Measurements from ENCODE around the gene KRTAP4-7.
"Not testable (repeated sequence)": the region's sequence is repeated elsewhere in the genome, so short reads cannot be mapped to it uniquely, and the experiment has no call there.

The KRTAP4-7 gene

DNA sequence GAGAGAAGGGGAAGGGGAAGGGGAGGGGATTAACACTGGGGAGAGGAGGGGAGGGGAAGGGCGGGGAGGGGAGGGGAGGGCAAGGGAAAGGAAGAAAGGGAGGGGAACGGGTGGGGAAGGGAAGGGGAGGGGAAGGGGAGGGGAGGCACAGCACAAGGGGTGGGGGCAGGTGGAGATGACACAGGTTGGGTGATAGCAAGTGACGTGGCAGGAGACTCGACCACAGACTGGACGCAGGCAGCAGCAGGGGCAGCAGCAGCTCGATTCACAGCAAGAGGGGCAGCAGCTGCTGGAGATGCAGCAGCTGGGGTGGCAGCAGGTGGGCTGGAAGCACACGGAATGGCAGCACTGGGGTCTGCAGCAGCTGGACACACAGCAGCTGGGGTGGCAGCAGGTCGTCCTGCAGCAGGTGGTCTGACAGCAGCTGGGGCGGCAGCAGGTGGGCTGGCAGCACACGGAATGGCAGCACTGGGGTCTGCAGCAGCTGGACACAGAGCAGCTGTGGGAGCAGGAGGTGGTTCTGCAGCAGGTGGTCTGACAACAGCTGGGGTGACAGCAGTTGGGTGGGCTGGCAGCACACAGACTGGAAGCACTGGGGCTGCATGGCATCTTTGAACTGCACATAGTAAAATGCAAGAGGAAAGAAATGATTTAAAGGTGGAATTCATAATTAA lies 17.8 kb downstream of the KRTAP4-7 start, which contains the start of gene KRTAP4-16:
KRTAP4-16 (minus strand) TSS at position 624 of the 674 bp plus-strand sequence; CDS start at position 624, 0 bp downstream.
- H3K36me3 ChIP-seq (ENCODE audit: insufficient read depth, low read length): no peaks in the 10 kb centered on the region
- H3K9me3 ChIP-seq (ENCODE audit: low read length): no peaks in the 10 kb centered on the region
- H3K27ac ChIP-seq (ENCODE audit: low read depth, low read length): no peak within 1 kb of the TSS
- no peaks in the 10 kb centered on the region for H3K27me3 ChIP-seq (ENCODE audit: control insufficient read depth in 1 of 2, insufficient read depth in 2 of 2, low read length in 2 of 2)
- no peaks in the 10 kb centered on the region for H3K4me1 ChIP-seq (ENCODE audit: insufficient read depth, low read length)
- H3K9ac ChIP-seq (ENCODE audit: low read length): no peak within 1 kb of the TSS
- H3K4me3 ChIP-seq (ENCODE audit: low read depth in 1 of 2, low read length in 2 of 2): no peak within 1 kb of the TSS

DNA sequence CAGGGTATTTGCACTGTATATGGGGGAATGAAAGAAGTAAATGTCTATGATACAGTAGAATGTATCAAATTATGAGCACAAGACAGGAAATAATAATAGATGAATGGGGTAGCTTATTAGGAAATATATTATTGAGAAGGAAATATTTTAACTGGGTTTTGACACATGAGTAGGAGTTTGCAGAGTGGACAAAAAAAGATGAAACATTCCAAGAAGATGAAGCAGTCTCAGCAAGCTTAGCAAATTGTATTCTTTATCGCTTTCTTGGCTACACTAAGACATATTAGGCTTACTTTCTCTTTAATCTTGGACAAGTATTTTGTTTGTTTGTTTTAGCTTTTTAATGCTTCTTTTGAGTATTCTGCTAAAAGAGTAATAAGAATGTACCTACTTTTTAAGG lies 19.9 kb downstream of the KRTAP4-7 start:
- Histone ChIP-seq H3K27me3 (ENCODE audit: control insufficient read depth in 1 of 2, insufficient read depth in 2 of 2, low read length in 2 of 2) (no peaks in the 10 kb centered on the region), H3K9ac (ENCODE audit: low read length) (no peak overlapping the region), H3K9me3 (ENCODE audit: low read length) (no peaks in the 10 kb centered on the region), H3K4me3 (ENCODE audit: low read depth in 1 of 2, low read length in 2 of 2) (no peak overlapping the region), H3K4me1 (ENCODE audit: insufficient read depth, low read length) (no peaks in the 10 kb centered on the region), H3K27ac (ENCODE audit: low read depth, low read length) (no peak overlapping the region), H3K36me3 (ENCODE audit: insufficient read depth, low read length) (no peaks in the 10 kb centered on the region)

GRCh38 chr17:41104386-41105038 lies 20.6 kb downstream of the KRTAP4-7 start:
- H3K9me3 ChIP-seq (ENCODE audit: low read length); H3K4me3 ChIP-seq (ENCODE audit: low read depth in 1 of 2, low read length in 2 of 2): not testable (repeated sequence)

GRCh38 chr17:41105347-41105746 lies 21.4 kb downstream of the KRTAP4-7 start, which contains the start of gene KRTAP4-9:
Gene KRTAP4-9, plus strand, starts transcription at chr17:41105389. Its CDS starts 0 bp downstream, at chr17:41105389.
- H3K27me3 ChIP-seq (ENCODE audit: control insufficient read depth in 1 of 2, insufficient read depth in 2 of 2, low read length in 2 of 2); H3K4me1 ChIP-seq (ENCODE audit: insufficient read depth, low read length); H3K9ac ChIP-seq (ENCODE audit: low read length); H3K36me3 ChIP-seq (ENCODE audit: insufficient read depth, low read length); H3K27ac ChIP-seq (ENCODE audit: low read depth, low read length); H3K4me3 ChIP-seq (ENCODE audit: low read depth in 1 of 2, low read length in 2 of 2); H3K9me3 ChIP-seq (ENCODE audit: low read length): not testable (repeated sequence)

More at GRCh38 chr17:41104386-41105038, 20.6 kb downstream of the KRTAP4-7 start:
- not testable (repeated sequence) for H3K36me3 ChIP-seq (ENCODE audit: insufficient read depth, low read length); H3K27me3 ChIP-seq (ENCODE audit: control insufficient read depth in 1 of 2, insufficient read depth in 2 of 2, low read length in 2 of 2); H3K4me1 ChIP-seq (ENCODE audit: insufficient read depth, low read length); H3K27ac ChIP-seq (ENCODE audit: low read depth, low read length); H3K9ac ChIP-seq (ENCODE audit: low read length)

DNA sequence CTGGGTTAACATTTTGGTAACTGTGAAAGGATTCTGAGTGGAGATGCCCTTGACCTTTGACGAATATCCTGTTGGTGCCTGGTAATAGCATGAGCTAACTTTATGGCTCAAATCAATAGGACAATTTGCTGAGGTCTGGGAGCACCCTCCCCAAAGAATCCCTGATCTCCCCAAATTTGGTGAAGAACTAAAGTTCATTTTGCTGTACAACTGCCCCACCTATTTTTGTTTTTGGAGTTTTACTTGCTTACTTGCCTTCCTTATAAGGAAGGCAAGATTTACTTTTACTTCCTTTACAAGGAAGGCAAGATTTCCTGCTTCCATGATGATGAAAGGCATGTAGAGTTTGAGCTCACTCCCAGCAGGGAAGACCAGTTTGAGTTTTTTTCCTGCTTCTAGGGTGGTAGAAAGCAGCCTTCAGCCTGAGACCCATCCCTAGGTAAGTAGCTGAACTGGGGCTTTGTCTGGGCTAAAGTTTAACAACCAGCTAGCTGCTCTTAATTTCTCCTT lies 24.0 kb downstream of the KRTAP4-7 start:
- no peaks in the 10 kb centered on the region for H3K36me3 ChIP-seq (ENCODE audit: insufficient read depth, low read length)
- H3K4me3 ChIP-seq (ENCODE audit: low read depth in 1 of 2, low read length in 2 of 2): no peak overlapping the region
- no peaks in the 10 kb centered on the region for H3K27me3 ChIP-seq (ENCODE audit: control insufficient read depth in 1 of 2, insufficient read depth in 2 of 2, low read length in 2 of 2)
- H3K9ac ChIP-seq (ENCODE audit: low read length): no peak overlapping the region
- no peaks in the 10 kb centered on the region for H3K9me3 ChIP-seq (ENCODE audit: low read length)
- no peak overlapping the region for H3K27ac ChIP-seq (ENCODE audit: low read depth, low read length)
- no peaks in the 10 kb centered on the region for H3K4me1 ChIP-seq (ENCODE audit: insufficient read depth, low read length)

DNA sequence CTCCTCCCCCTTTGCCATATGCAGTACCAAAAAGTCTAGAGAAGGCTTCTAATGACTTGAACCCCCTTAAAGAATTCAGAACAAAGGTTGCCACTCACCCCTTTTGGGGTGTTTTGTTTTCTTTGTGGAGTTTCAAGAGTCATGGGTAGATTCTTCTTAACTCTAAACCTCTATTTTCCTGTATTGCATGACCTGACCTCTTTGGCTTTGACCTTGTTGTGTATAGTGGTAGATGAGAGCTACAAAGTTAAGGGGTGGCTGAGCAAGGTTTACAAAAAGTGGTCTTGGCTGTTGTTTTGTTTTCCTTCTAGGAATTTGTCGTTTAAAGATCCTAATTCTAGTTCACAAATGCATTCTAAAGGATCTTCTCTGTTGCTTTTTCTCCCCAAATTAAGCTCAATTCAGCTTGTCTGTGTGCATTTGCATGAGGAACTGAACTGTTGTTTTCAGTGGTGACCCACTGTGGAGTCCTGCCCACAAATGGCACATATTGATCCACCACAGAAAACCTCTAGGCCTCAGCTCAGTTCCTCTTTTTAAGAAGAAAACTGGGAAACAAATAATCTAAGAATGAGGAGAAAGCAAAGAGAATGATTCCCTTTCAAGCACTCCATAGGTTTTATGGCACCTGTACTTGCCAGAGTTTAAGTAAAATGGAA lies 24.9 kb downstream of the KRTAP4-7 start:
- H3K4me3 ChIP-seq (ENCODE audit: low read depth in 1 of 2, low read length in 2 of 2); H3K4me1 ChIP-seq (ENCODE audit: insufficient read depth, low read length); H3K9ac ChIP-seq (ENCODE audit: low read length); H3K27ac ChIP-seq (ENCODE audit: low read depth, low read length); H3K9me3 ChIP-seq (ENCODE audit: low read length); H3K36me3 ChIP-seq (ENCODE audit: insufficient read depth, low read length); H3K27me3 ChIP-seq (ENCODE audit: control insufficient read depth in 1 of 2, insufficient read depth in 2 of 2, low read length in 2 of 2): not testable (repeated sequence)

GRCh38 chr17:41111151-41111885 lies 27.4 kb downstream of the KRTAP4-7 start:
- H3K4me3 ChIP-seq (ENCODE audit: low read depth in 1 of 2, low read length in 2 of 2): no peak overlapping the region
- H3K9me3 ChIP-seq (ENCODE audit: low read length): no peaks in the 10 kb centered on the region
- H3K9ac ChIP-seq (ENCODE audit: low read length): no peak overlapping the region
- H3K27ac ChIP-seq (ENCODE audit: low read depth, low read length): no peak overlapping the region
- H3K36me3 ChIP-seq (ENCODE audit: insufficient read depth, low read length): no peaks in the 10 kb centered on the region
- H3K27me3 ChIP-seq (ENCODE audit: control insufficient read depth in 1 of 2, insufficient read depth in 2 of 2, low read length in 2 of 2): no peaks in the 10 kb centered on the region
- H3K4me1 ChIP-seq (ENCODE audit: insufficient read depth, low read length): no peaks in the 10 kb centered on the region

DNA sequence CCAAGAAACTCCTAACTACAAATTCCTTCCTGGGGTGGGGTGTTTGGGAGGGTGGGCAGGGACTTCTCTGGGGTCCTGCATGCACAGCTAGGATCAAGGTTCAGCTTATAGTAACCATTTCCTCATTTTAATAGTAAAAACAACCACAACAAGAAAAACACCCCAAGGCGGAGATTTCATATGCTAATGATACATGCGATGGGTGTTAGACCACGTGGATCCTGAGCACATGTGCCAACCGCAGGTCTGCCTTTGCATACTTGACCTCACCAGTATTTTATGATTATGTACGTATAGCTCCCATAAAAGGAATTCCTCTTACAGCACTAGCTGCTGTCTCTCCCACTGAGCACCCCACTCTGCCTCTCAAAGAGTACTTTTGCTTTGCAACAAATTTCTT lies 32.3 kb downstream of the KRTAP4-7 start:
- H3K4me3 ChIP-seq (ENCODE audit: low read depth in 1 of 2, low read length in 2 of 2): no peak overlapping the region
- H3K9me3 ChIP-seq (ENCODE audit: low read length): no peaks in the 10 kb centered on the region
- no peaks in the 10 kb centered on the region for H3K27me3 ChIP-seq (ENCODE audit: control insufficient read depth in 1 of 2, insufficient read depth in 2 of 2, low read length in 2 of 2)
- H3K9ac ChIP-seq (ENCODE audit: low read length): no peak overlapping the region
- H3K27ac ChIP-seq (ENCODE audit: low read depth, low read length): no peak overlapping the region
- no peaks in the 10 kb centered on the region for H3K36me3 ChIP-seq (ENCODE audit: insufficient read depth, low read length)
- no peaks in the 10 kb centered on the region for H3K4me1 ChIP-seq (ENCODE audit: insufficient read depth, low read length)

DNA sequence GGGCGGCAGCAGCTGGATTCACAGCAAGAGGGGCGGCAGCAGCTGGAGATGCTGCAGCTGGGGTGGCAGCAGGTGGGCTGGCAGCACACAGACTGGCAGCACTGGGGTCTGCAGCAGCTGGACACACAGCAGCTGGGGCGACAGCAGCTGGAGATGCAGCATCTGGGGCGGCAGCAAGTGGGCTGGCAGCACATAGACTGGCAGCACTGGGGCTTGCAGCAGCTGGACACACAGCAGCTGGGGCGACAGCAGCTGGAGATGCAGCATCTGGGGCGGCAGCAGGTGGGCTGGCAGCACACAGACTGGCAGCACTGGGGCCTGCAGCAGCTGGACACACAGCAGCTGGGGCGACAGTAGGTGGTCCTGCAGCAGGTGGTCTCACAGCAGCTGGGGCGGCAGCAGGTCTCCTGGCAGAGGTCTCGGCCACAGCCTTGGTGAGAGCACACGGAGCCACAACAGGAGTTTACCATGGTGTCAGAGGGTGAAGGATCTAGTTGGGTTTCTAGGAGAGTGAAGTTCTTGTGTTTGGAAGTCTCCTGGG lies 34.0 kb downstream of the KRTAP4-7 start, which contains the start of gene KRTAP4-11:
KRTAP4-11 (minus strand) TSS at position 528 of the 541 bp plus-strand sequence; CDS start at position 470, 58 bp downstream.
- not testable (repeated sequence) for H3K9me3 ChIP-seq (ENCODE audit: low read length); H3K9ac ChIP-seq (ENCODE audit: low read length); H3K4me1 ChIP-seq (ENCODE audit: insufficient read depth, low read length); H3K36me3 ChIP-seq (ENCODE audit: insufficient read depth, low read length); H3K27me3 ChIP-seq (ENCODE audit: control insufficient read depth in 1 of 2, insufficient read depth in 2 of 2, low read length in 2 of 2); H3K4me3 ChIP-seq (ENCODE audit: low read depth in 1 of 2, low read length in 2 of 2); H3K27ac ChIP-seq (ENCODE audit: low read depth, low read length)

DNA sequence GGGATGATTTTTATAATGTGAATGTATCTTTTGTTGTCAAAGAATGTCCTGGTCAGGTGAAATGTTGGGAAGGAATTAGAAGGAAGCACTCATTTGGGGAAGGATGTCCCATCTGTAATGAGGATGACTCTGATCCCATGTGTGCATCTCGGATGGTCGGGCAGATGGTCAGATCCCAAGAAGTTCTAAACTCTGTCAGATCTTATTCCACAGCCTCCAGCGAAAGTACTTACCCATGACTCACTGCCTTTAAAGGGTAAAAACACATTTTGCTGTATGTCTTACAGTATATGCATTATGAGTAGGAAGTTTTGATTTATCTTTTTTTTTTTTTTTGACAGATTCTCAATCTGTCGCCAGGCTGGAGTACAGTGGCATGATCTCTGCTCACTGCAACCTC lies 34.8 kb downstream of the KRTAP4-7 start:
- H3K27me3 ChIP-seq (ENCODE audit: control insufficient read depth in 1 of 2, insufficient read depth in 2 of 2, low read length in 2 of 2): no peaks in the 10 kb centered on the region
- no peak overlapping the region for H3K9ac ChIP-seq (ENCODE audit: low read length)
- H3K9me3 ChIP-seq (ENCODE audit: low read length): no peaks in the 10 kb centered on the region
- H3K4me3 ChIP-seq (ENCODE audit: low read depth in 1 of 2, low read length in 2 of 2): no peak overlapping the region
- no peak overlapping the region for H3K27ac ChIP-seq (ENCODE audit: low read depth, low read length)
- H3K36me3 ChIP-seq (ENCODE audit: insufficient read depth, low read length): no peaks in the 10 kb centered on the region
- H3K4me1 ChIP-seq (ENCODE audit: insufficient read depth, low read length): no peaks in the 10 kb centered on the region
